ENCODE measurements around the gene IRF9.

Gene IRF9

GRCh38 chr14:24160850-24161804, at the start of gene IRF9 (continued):
- no peak for TF ChIP-seq SCRT2 (tag by site-specific recombination; IDR thresholded peaks at IDR 0.05)
- 0 out of 2 replicates have a peak, but pooled peaks have one; percentile 34 for TF ChIP-seq SP2 (tag by site-specific recombination; IDR thresholded peaks at IDR 0.05)
- no peak for TF ChIP-seq ZNF645 (tag by site-specific recombination; IDR thresholded peaks at IDR 0.05)
- TF ChIP-seq ZBTB17 (tag by site-specific recombination; IDR thresholded peaks at IDR 0.05): peak; percentile 92
- TF ChIP-seq ZNF571 (tag by site-specific recombination; IDR thresholded peaks at IDR 0.05): no peak
- TF ChIP-seq ZIC2 (tag by site-specific recombination; IDR thresholded peaks at IDR 0.05): peak; percentile 86
- TF ChIP-seq KLF1 (tag by site-specific recombination; IDR thresholded peaks at IDR 0.05): peak; percentile 78
- no peak for TF ChIP-seq MEIS1 (CRISPR knock-in tag; IDR thresholded peaks at IDR 0.05; ENCODE audit: borderline replicate concordance)
- no peak for TF ChIP-seq ZNF398 (tag by site-specific recombination; IDR thresholded peaks at IDR 0.05)
- peak; percentile 72 for TF ChIP-seq WT1 (tag by site-specific recombination; IDR thresholded peaks at IDR 0.05)
- TF ChIP-seq ZNF335 (tag by site-specific recombination; conservative IDR thresholded peaks at IDR 0.05): no peak
- TF ChIP-seq ZNF18 (tag by site-specific recombination; IDR thresholded peaks at IDR 0.05): no peak
- TF ChIP-seq ZNF24 (tag by site-specific recombination; IDR thresholded peaks at IDR 0.05): peak; percentile 83
- peak; percentile 22; the same call in 1 of the 2 replicates for TF ChIP-seq ZBTB8A (tag by site-specific recombination; IDR thresholded peaks at IDR 0.05)
- no peak for TF ChIP-seq ZNF280D (tag by site-specific recombination; IDR thresholded peaks at IDR 0.05)
- TF ChIP-seq ZNF488 (tag by site-specific recombination; IDR thresholded peaks at IDR 0.05): no peak
- peak; percentile 77 for TF ChIP-seq GLIS2 (tag by site-specific recombination; IDR thresholded peaks at IDR 0.05)
- peak; percentile 84 for TF ChIP-seq INSM2 (tag by site-specific recombination; IDR thresholded peaks at IDR 0.05)
- peak; percentile 85 for TF ChIP-seq ZEB2 (tag by site-specific recombination; IDR thresholded peaks at IDR 0.05)
- peak; percentile 91 for TF ChIP-seq SP7 (tag by site-specific recombination; IDR thresholded peaks at IDR 0.05)
- no peak for TF ChIP-seq ZFP3 (tag by site-specific recombination; IDR thresholded peaks at IDR 0.05; ENCODE audit: low read depth)
- TF ChIP-seq ZNF341 (tag by site-specific recombination; IDR thresholded peaks at IDR 0.05; ENCODE audit: low read depth): no peak
- no peak for TF ChIP-seq ZBTB26 (tag by site-specific recombination; optimal IDR thresholded peaks at IDR 0.05)
- peak; percentile 67 for TF ChIP-seq KLF7 (tag by site-specific recombination; IDR thresholded peaks at IDR 0.05; ENCODE audit: borderline replicate concordance)
- TF ChIP-seq ZNF610 (tag by site-specific recombination; IDR thresholded peaks at IDR 0.05; ENCODE audit: borderline replicate concordance): peak; percentile 76; the same call in 1 of the 2 replicates
- peak; percentile 83; the same call in 1 of the 2 replicates for TF ChIP-seq ZNF561 (tag by site-specific recombination; IDR thresholded peaks at IDR 0.05; ENCODE audit: borderline replicate concordance)
- no peak for TF ChIP-seq ZNF530 (tag by site-specific recombination; IDR thresholded peaks at IDR 0.05; ENCODE audit: low read depth)
